BE2C (cell line): Measurements from ENCODE around the gene SERPINI1.

Experiments
- DNase-seq: peaks from one replicate; pipeline ENCODE4 v3.0.0-alpha.2; 2020
- H3K27me3 ChIP-seq: fragments of 250-450 bp; sonication (Bioruptor Pico); 2 replicates; pipeline ENCODE4 v1.5.1; 2020; ENCODE audit warnings: mild to moderate bottlenecking
- H3K36me3 ChIP-seq: fragments of 250-450 bp; sonication (Bioruptor Pico); 2 replicates; pipeline ENCODE4 v1.5.1; 2020; ENCODE audit warnings: mild to moderate bottlenecking
- H3K4me1 ChIP-seq: fragments of 250-450 bp; sonication (Bioruptor Pico); 2 replicates; pipeline ENCODE4 v1.5.1; 2020
- H3K4me3 ChIP-seq: 2 replicates; pipeline ENCODE4 v1.5.1; 2011; ENCODE audit warnings: low read depth, low read length
- H3K9me3 ChIP-seq: fragments of 250-450 bp; sonication (Bioruptor Pico); 2 replicates; pipeline ENCODE4 v1.5.1; 2020
- CTCF ChIP-seq: IDR thresholded peaks from 2 replicates; pipeline ENCODE4 v1.5.1; 2012; ENCODE audit warnings: mild to moderate bottlenecking, low read depth, low read length

The SERPINI1 gene

GRCh38 chr3:167736264-167736787, 805 bp downstream of the SERPINI1 start:
- H3K4me3 ChIP-seq = peak overlapping the region; percentile 83
- H3K4me1 ChIP-seq = no peaks in the 10 kb centered on the region
- no peak for DNase-seq
- H3K27me3 ChIP-seq = peaks cover 8% of the 10 kb centered on the region
- H3K9me3 ChIP-seq = no peaks in the 10 kb centered on the region
- no peaks in the 10 kb centered on the region for H3K36me3 ChIP-seq
- TF ChIP-seq CTCF = no peak

GRCh38 chr3:167736997-167737396, 1.5 kb downstream of the SERPINI1 start:
- DNase-seq = no peak
- no peak for TF ChIP-seq CTCF
- H3K27me3 ChIP-seq = peaks cover 8% of the 10 kb centered on the region
- no peaks in the 10 kb centered on the region for H3K9me3 ChIP-seq
- no peak overlapping the region for H3K4me3 ChIP-seq
- no peaks in the 10 kb centered on the region for H3K4me1 ChIP-seq
- H3K36me3 ChIP-seq = no peaks in the 10 kb centered on the region

GRCh38 chr3:167738037-167738436, 2.5 kb downstream of the SERPINI1 start:
- no peak for TF ChIP-seq CTCF
- Histone ChIP-seq H3K36me3 (no peaks in the 10 kb centered on the region), H3K4me1 (no peaks in the 10 kb centered on the region), H3K27me3 (peaks cover 8% of the 10 kb centered on the region), H3K9me3 (no peaks in the 10 kb centered on the region), H3K4me3 (no peak overlapping the region)
- no peak for DNase-seq

GRCh38 chr3:167739190-167739810, 3.8 kb downstream of the SERPINI1 start:
- peaks cover 8% of the 10 kb centered on the region for H3K27me3 ChIP-seq
- no peak for DNase-seq
- no peaks in the 10 kb centered on the region for H3K4me1 ChIP-seq
- H3K36me3 ChIP-seq = no peaks in the 10 kb centered on the region
- no peak for TF ChIP-seq CTCF
- H3K9me3 ChIP-seq = no peaks in the 10 kb centered on the region
- H3K4me3 ChIP-seq = no peak overlapping the region

- Histone ChIP-seq H3K4me3 (no peak overlapping the region), H3K9me3 (no peaks in the 10 kb centered on the region), H3K27me3 (peaks cover 8% of the 10 kb centered on the region), H3K36me3 (no peaks in the 10 kb centered on the region), H3K4me1 (no peaks in the 10 kb centered on the region)
- peak; percentile 73 for TF ChIP-seq CTCF
- DNase-seq = peak; percentile 60
Measured at GRCh38 chr3:167740961-167741587, 5.6 kb downstream of the SERPINI1 start.

- TF ChIP-seq CTCF = no peak
- Histone ChIP-seq H3K4me3 (no peak overlapping the region), H3K9me3 (no peaks in the 10 kb centered on the region), H3K4me1 (no peaks in the 10 kb centered on the region), H3K27me3 (no peaks in the 10 kb centered on the region; the same call in 1 of the 2 replicates), H3K36me3 (no peaks in the 10 kb centered on the region)
- DNase-seq = no peak
Measured at GRCh38 chr3:167742338-167742737, 6.8 kb downstream of the SERPINI1 start.
